ENCODE data around the gene ECM2.

ECM2 gene

GRCh38 chr9:92496396-92497176 lies 39.2 kb downstream of the ECM2 start:
- DNase-seq: no peak

- no peak for DNase-seq
Measured at GRCh38 chr9:92494856-92495255, 40.9 kb downstream of the ECM2 start.

GRCh38 chr9:92493749-92494387 lies 41.9 kb downstream of the ECM2 start:
- no peak for DNase-seq

GRCh38 chr9:92492781-92493401 lies 42.9 kb downstream of the ECM2 start:
- DNase-seq: no peak

- DNase-seq: no peak
Measured at GRCh38 chr9:92488681-92489550, 46.9 kb downstream of the ECM2 start.

- no peak for DNase-seq
Measured at GRCh38 chr9:92486371-92486770, 49.4 kb downstream of the ECM2 start.

GRCh38 chr9:92484563-92484962 lies 51.2 kb downstream of the ECM2 start:
- no peak for DNase-seq

- no peak for DNase-seq
Measured at GRCh38 chr9:92483627-92484545, 51.9 kb downstream of the ECM2 start.

GRCh38 chr9:92482805-92483204 lies 53.0 kb downstream of the ECM2 start:
- DNase-seq: no peak

GRCh38 chr9:92482329-92482728 lies 53.5 kb downstream of the ECM2 start, which contains the start of gene ASPN:
Gene ASPN, minus strand, starts transcription at chr9:92482506.
- no peak for DNase-seq

GRCh38 chr9:92480986-92481633 lies 54.7 kb downstream of the ECM2 start:
- DNase-seq: no peak

- DNase-seq: no peak
Measured at GRCh38 chr9:92480291-92480771, 55.5 kb downstream of the ECM2 start.

GRCh38 chr9:92479346-92479745 lies 56.4 kb downstream of the ECM2 start:
- DNase-seq: no peak

- no peak for DNase-seq
Measured at GRCh38 chr9:92478783-92479182, 57.0 kb downstream of the ECM2 start.

GRCh38 chr9:92476962-92477361 lies 58.8 kb downstream of the ECM2 start:
- DNase-seq: no peak

- DNase-seq: no peak
Measured at GRCh38 chr9:92474587-92474986, 61.2 kb downstream of the ECM2 start.

GRCh38 chr9:92468206-92468605 lies 67.6 kb downstream of the ECM2 start:
- DNase-seq: no peak

GRCh38 chr9:92467511-92467910 lies 68.3 kb downstream of the ECM2 start:
- no peak for DNase-seq

- DNase-seq: no peak
Measured at GRCh38 chr9:92467041-92467440, 68.7 kb downstream of the ECM2 start.

- DNase-seq: no peak
Measured at GRCh38 chr9:92463984-92464383, 71.8 kb downstream of the ECM2 start.

- DNase-seq: no peak
Measured at GRCh38 chr9:92463387-92463786, 72.4 kb downstream of the ECM2 start.
